ENCODE results near the gene MYLIP.
A peak's percentile ranks its signal among the peaks of the same experiment; 100 is the strongest.

Gene MYLIP

GRCh38 chr6:16128759-16129622 is at the start of gene MYLIP:
MYLIP (plus strand) TSS chr6:16129086; CDS start chr6:16129323, 237 bp downstream.
- Histone ChIP-seq H3K4me3 (peak within 1 kb of the TSS; percentile 55 to 95 (median 90)), H3K27ac (peak within 1 kb of the TSS; percentile 87 to 98 (median 95))

GRCh38 chr6:16079354-16079753 is 49.5 kb upstream of the MYLIP start:
- H3K4me3 ChIP-seq: no peak overlapping the region
- H3K27ac ChIP-seq: no peak overlapping the region

- Histone ChIP-seq H3K27ac (no peak overlapping the region), H3K4me3 (no peak overlapping the region)
Measured at GRCh38 chr6:16080204-16080603, 48.7 kb upstream of the MYLIP start.

- Histone ChIP-seq H3K27ac (no peak overlapping the region), H3K4me3 (no peak overlapping the region)
Measured at GRCh38 chr6:16081326-16081725, 47.6 kb upstream of the MYLIP start.

DNA sequence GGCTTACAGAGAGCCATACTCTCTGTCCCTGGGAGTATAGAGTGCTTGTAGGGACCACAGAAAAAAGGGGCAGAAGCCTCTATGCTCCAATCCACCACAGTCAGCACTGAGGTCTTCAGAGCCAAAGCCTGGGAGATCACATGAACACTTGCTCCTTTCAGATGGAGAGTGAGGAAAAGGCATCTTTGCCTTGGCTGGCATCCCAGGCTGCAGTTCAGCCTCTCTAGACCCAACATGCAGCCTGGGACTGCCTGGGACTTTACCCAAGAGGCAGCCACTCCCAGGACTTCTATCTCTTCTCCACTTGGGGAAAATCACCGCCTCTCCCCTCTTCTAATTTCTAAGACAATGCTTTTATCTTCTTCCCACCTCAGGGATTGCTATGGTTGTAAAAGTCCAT is 46.5 kb upstream of the MYLIP start:
- no peak overlapping the region for H3K27ac ChIP-seq
- H3K4me3 ChIP-seq: no peak overlapping the region

- Histone ChIP-seq H3K4me3 (no peak overlapping the region), H3K27ac (no peak overlapping the region)
Measured at GRCh38 chr6:16086965-16087364, 41.9 kb upstream of the MYLIP start.

DNA sequence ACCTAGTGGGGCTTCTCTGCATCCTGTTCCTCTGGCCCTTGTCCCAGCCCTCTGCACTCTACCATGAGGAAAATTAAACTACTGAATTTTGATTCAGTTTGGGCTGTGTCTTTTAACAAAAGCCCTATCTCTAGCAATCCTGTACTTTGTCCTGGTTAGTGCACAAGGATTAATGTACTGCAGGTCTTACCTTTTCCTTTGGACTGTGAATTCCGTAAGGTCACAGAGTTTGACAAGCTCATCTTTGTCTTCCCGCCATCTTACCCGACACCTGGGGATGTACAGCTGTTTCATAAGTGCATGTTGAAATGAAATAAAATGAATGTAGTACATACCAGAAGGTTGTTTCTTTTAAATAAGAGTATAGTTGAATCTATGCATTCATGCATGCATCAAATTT is 41.5 kb upstream of the MYLIP start:
- no peak overlapping the region for H3K27ac ChIP-seq
- H3K4me3 ChIP-seq: no peak overlapping the region

- Histone ChIP-seq H3K27ac (no peak overlapping the region), H3K4me3 (no peak overlapping the region)
Measured at GRCh38 chr6:16088409-16088808, 40.5 kb upstream of the MYLIP start.

GRCh38 chr6:16089232-16090062 is 39.4 kb upstream of the MYLIP start:
- Histone ChIP-seq H3K4me3 (no peak overlapping the region), H3K27ac (no peak overlapping the region)

- H3K27ac ChIP-seq: no peak overlapping the region
Measured at GRCh38 chr6:16090452-16090851, 38.4 kb upstream of the MYLIP start.

GRCh38 chr6:16090920-16091319 is 38.0 kb upstream of the MYLIP start:
- H3K4me3 ChIP-seq: no peak overlapping the region
- H3K27ac ChIP-seq: no peak overlapping the region

More at GRCh38 chr6:16090452-16090851, 38.4 kb upstream of the MYLIP start:
- no peak overlapping the region for H3K4me3 ChIP-seq

DNA sequence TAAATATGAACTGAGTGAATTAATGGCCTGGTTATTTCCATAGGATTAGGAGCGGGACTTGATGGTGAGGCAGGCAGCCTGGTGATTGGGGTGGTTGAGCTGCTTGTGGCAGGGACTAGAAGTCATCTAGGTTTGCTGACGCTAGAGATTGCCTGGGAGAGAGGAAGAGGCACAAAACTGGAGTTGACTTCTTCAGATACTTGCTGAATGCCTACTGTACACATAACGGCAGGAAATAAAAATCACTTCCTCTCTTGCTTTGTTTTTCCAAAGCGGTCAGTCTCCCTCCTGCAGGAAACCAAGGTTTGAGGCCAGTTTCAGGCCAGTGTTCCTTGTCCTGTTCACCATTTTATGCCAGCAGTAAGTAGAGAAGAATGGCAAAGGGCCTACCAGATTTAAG is 36.7 kb upstream of the MYLIP start:
- Histone ChIP-seq H3K4me3 (no peak overlapping the region), H3K27ac (no peak overlapping the region)

DNA sequence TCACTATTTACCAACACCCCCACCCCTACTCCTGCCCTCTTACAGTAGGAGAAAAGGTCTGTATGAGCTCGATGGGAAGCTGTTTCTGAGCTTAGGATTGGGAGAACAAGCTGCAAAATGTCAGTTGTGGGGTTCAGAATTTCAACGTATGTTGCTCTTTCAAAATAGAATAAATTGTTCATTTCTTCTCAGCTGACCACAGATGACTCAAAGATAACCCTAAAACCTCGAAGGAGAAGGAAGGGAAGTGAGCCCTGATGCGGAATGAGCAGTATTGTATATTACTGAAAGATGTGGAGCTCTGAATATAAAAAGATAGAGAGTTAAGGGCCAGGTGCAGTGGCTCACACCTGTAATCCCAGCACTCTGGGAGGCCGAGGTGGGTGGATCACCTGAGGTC is 35.9 kb upstream of the MYLIP start:
- Histone ChIP-seq H3K4me3 (no peak overlapping the region), H3K27ac (no peak overlapping the region)

DNA sequence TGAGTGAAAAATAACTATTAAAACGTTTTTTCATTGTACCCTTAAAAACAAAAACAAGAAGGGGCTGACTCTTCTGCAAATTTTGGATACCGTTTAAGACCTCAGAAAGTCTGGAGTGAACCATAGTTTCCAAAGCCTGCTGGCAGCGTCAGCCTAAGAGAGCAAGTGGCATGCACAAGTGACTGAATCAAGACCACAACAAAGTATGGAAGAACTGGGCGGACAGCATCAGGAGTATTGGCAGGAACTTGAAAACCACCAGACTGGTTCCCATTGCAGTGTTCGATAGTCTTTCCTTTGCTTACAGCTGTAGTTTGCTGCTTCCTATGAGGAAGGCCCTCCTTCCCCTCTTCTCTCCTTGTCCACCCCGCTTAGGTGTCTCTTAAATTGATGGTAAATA is 33.7 kb upstream of the MYLIP start:
- H3K27ac ChIP-seq: no peak overlapping the region
- H3K4me3 ChIP-seq: no peak overlapping the region

DNA sequence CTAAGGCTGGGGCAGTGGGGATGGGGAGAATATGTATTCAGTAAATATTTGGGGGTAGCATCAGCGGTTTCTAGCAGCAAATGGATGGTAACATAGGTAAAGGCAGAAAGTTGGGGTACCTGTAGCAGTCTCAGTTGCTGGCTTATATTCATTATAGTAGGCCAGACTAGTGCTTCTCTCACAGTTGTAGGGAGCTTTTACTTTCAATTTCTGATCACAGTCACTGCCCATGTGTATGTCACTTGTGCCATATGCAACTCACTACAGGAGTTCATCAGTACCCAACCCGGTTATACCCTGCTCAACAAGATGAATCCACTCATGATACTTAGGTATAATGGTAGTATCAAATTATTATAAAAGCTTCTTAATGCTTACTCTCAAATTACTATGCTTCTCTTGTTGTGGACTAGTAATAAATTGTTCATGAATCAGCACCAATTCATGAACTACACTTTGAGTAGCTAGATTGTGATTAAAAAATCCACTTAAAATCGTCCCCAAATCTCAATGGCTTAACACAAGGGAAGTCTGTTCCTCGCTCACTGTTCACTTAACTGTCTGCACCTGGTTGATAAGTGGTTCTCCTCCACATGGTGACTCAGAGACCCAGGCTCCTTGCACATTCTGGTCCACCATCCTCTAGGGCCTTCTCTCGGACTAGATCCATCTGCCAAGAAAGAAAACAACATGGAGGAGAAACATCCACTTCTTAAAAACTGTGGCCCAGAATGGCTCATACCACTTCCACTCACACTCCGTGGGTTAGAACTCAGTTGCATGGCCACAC is 31.3 kb upstream of the MYLIP start:
- Histone ChIP-seq H3K4me3 (no peak overlapping the region), H3K27ac (no peak overlapping the region)

DNA sequence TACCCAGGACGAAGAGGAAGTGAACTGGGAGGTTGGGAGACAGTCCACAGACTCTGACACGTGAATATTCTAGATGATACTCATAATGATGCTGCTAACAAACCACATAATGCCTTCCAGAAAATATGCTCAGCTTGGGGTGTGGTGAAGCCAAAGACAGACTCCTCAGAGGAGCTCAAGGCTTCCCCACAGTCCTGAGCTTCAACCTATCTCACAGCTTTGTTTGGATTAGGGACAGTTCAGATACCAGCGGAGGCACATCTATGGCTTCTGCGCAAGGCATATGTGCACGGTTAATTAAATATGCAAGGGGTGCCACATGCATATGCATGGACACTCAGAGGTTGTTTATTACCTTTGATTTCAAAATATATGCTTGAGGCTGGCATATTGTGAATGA is 30.7 kb upstream of the MYLIP start:
- H3K27ac ChIP-seq: no peak overlapping the region
- H3K4me3 ChIP-seq: no peak overlapping the region

- Histone ChIP-seq H3K27ac (no peak overlapping the region), H3K4me3 (no peak overlapping the region)
Measured at GRCh38 chr6:16102208-16102607, 26.7 kb upstream of the MYLIP start.

DNA sequence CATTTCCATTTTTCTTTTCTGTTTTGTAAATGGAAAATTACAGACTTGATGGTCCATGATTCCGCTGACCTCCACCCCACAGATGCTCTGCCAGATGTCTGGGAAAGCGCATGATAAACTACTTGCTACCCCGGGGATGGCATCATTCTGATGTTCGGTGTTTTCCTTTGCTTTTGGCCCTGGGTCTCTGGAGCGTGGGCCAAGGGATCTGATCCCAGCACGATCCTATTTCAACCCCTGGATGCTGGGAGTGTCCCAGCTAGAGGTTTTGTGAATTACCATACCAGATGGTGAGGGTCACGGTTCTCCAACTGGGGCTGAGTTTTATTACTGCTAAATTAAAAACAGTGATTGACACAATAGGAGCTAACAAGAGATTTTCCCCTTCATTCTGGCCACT is 25.2 kb upstream of the MYLIP start:
- H3K4me3 ChIP-seq: no peak overlapping the region
- H3K27ac ChIP-seq: peak overlapping the region in 1 of 21 experiments; percentile 10

DNA sequence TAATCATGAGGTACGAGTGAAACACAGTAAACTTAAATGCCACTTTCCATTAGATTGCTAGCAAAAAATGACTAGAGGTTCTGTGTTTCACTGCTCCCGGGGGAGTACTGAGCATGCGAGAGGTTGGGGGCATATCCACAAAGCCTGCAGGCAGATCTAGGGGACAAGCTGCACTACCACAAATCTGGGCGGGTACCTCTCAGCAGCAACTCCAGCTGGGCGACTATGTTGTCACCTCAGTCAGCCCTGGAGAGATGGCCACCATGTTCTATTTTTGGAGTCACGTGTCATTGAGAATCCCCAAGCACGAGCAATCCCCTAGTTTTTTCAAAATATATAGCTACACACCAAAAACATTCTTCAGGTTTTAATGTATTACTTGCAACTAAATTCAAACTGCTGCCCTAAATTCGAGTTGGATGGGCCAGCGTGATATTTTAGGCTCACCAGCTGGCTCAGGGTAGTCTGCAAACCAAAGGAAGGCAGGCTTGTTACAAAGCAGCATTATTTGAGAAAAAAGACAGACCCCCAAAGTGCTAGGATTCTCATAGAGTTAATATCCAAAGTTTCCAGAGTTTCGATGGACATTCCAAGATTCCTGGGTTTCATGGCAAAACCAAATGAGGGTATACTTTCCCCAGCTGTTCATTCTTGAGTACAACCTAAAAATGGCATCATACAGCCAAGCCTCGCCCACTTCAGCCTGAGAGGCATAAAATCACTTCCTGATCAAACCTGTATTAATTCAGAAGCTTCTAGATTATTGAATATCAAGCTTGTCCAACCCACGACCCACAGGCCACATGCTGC is 24.1 kb upstream of the MYLIP start:
- Histone ChIP-seq H3K27ac (no peak overlapping the region), H3K4me3 (no peak overlapping the region)
